NCI-H2107 treated with DMSO at 0.1 percent for 48 hours (cell line): ENCODE measurements around the gene AMH.
A peak's percentile ranks its signal among the peaks of the same experiment; 100 is the strongest.
"Not testable (repeated sequence)": the region's sequence is repeated elsewhere in the genome, so short reads cannot be mapped to it uniquely, and the experiment has no call there.

Experiments
- DNase-seq: peaks from one replicate; lab custom pipeline; 2025; ENCODE audit not compliant: unreplicated experiment; lab: John Stamatoyannopoulos, UW

Gene AMH

DNA sequence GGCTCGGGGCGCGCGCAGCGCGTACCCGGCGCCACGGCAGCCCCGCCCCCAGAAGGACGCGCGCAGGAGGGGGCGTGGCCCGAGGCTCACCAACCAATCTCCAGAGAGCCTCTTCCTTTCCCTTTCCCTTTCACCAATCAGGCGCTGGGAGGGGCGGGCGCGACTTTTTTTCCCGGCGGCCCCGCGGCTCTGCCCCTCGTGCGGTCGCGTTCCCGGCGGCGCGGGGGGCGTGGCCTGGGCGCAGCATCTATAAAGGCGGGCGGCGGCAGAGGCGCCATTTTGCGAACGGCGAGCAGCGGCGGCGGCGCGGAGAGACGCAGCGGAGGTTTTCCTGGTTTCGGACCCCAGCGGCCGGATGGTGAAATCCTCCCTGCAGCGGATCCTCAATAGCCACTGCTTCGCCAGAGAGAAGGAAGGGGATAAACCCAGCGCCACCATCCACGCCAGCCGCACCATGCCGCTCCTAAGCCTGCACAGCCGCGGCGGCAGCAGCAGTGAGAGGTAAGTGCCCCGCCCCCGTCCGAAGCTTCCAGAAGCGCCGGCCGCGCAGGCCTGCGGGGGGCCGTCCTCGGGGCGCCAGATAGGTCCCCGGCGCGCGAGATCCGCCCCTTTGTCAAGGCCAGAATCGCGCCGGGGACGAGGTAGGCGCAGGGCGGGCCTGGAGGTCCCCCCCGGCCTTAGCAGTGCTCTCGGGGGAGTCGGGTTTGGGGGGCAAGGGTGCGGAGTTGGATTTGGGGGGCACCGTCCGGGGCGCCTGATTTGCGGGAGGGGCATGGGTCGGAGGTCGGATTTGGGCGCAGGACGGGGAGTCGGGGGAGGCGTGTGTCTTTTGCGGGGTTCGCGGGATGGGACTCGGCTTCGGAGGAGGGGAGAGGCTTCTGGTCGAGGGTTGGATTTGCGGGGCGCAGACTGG, 20.4 kb downstream of the AMH start:
- peak; percentile 92 for DNase-seq

- DNase-seq, result no peak
These were observed 21.0 kb downstream of the AMH start for GRCh38 chr19:2270157-2270422.

GRCh38 chr19:2270423-2271233, 21.5 kb downstream of the AMH start:
- no peak for DNase-seq

- no peak for DNase-seq
These were observed 22.3 kb downstream of the AMH start for GRCh38 chr19:2271234-2272103.

- DNase-seq, result peak; percentile 55
These were observed 24.4 kb downstream of the AMH start for GRCh38 chr19:2273356-2274184.

GRCh38 chr19:2274185-2274711, 25.1 kb downstream of the AMH start:
- no peak for DNase-seq

DNA sequence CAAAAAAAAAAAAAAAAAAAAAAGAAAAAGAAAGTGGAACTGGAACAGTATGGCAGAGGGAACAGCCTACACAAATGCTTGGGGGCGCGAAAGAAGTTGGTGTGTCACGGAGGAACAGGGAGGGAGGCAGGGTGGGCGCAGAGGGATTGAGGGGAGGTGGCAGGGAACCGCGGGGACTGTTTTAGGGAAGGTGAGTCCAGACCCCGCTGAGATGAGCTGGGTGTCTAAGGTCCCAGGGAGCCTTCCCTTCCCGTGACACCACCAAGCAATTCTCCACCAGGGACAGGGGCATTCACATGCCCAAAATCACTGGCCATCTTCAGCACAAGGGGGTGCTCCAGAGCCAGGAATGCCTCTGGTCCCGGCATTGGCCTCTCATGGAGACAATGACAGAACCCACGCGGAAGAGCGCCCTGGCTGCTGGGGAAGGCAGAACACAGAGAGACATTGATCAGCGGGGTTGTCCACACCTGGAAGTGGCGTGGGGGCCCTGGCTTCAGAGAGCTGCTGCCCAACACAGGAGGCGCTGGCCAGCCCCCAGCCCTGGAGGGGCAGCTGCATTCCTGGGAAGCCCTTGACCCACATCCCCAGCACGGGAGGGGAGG, 25.9 kb downstream of the AMH start:
- peak; percentile 40 for DNase-seq

DNA sequence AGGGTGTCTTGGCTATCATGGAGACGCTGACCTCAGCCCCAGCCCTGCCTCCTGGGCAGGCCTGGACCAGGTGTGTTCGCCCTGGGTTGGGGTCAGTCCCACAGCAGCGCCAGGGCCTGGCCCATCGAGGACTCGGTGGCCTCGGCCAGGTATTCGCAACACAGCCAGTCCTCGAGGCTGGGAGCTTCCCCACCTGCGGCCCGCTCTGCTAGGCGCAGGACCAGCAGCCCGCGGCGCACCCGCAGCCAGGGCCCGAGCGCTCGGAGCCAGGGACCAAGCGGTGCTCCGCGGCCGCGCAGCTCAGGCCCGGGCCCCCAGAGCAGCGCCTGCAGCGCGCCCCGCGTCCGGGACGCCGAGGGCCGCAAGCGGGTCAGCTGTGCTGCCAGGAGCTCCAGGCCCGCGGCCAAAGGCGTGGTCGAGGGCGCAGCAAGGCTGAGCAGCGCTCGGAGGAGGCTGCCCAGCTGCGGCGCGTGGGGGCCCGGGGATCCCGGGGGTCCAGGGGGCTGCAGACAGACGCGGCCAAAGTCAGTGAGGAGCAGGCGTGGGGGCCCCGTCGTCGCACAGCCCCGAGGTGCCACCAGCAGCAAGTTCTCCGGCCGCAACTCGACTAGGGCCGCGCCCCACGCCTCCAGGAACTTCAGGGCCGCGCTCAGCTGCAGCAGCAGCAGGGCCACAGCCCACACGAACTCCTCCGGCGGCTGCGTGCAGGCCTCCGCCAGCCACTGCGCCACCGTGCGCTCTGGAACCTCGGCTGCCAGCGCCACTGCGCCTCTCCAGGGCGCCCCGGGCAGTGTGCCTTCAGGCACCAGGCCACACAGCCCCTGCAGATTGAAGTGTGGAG, 26.7 kb downstream of the AMH start:
- DNase-seq, result no peak

GRCh38 chr19:2276429-2276986, 27.4 kb downstream of the AMH start:
- no peak for DNase-seq

DNA sequence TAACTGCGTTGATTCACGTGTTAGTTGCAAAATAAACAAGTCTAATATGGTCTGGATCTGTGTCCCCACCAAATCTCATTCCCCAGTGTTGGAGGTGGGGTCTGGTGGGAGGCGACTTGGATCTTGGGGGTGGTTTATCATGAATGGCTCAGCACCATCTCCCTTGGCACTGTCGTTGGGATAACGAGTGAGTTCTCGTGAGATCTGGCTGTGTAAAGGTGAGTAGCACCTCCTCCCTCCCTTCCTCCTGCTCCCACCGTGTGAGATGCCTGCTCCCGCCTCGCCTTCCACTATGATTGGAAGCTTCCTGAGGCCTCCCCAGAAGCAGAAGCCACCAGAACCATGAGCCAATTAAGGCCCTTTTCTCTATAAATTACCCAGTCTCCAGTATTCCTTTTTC, 28.0 kb downstream of the AMH start:
- DNase-seq, result no peak

GRCh38 chr19:2278459-2279158, 29.5 kb downstream of the AMH start:
- no peak for DNase-seq

DNA sequence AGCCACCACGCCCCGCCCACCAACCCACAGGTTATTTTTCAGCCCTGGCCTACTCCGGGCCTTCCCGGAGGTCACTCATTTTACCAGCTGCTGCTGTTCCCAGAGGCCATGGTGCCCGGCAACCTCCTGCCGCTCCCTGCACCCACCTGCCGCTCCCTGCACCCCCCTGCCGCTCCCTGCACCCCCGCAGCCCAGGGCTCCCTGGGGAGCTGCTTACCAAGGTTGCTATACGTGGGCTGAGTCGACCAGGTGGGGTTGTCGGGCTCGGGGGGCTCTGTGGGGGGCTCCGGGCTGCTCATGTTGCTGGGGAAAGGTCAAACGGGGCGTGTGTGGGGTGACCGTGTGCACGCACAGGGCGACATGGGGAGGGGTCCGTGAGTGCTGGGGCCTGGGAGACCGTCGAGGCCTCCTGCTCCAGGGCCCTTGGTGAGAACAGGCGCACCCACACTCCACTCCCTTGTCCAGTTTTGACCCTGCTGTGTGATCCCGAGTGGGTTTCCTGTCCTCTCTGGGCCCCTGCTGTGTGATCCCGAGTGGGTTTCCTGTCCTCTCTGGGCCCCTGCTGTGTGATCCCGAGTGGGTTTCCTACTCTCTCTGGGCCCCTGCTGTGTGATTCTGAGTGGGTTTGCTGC, 31.6 kb downstream of the AMH start:
- no peak for DNase-seq

GRCh38 chr19:2281265-2282061, 32.3 kb downstream of the AMH start:
- DNase-seq, result not testable (repeated sequence)

GRCh38 chr19:2282062-2282861, 33.1 kb downstream of the AMH start, which contains the start of gene PEAK3:
TSS of gene PEAK3 (minus strand) at chr19:2282175. CDS start at chr19:2280931, 1,244 bp downstream.
- DNase-seq, result no peak

DNA sequence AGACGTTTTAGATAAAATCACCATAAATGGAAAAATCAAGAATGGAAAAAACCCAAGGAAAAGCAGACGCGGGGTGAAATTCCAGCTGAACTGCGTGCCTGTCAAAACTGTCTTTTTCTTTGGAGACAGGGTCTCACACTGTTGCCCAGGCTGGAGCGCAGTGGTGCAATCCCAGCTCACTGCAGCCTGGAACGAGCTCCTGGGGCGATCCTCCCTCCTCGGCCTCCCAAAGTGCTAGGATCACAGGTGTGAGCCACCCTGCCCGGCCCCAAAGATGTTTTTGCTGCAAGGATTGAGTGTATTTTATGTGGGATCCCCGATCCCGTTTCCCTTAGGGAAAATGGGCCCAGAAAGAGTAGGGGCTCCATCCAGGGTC, 33.7 kb downstream of the AMH start:
- DNase-seq, result no peak
